ENCODE data around the gene MATN4.

The MATN4 gene

DNA sequence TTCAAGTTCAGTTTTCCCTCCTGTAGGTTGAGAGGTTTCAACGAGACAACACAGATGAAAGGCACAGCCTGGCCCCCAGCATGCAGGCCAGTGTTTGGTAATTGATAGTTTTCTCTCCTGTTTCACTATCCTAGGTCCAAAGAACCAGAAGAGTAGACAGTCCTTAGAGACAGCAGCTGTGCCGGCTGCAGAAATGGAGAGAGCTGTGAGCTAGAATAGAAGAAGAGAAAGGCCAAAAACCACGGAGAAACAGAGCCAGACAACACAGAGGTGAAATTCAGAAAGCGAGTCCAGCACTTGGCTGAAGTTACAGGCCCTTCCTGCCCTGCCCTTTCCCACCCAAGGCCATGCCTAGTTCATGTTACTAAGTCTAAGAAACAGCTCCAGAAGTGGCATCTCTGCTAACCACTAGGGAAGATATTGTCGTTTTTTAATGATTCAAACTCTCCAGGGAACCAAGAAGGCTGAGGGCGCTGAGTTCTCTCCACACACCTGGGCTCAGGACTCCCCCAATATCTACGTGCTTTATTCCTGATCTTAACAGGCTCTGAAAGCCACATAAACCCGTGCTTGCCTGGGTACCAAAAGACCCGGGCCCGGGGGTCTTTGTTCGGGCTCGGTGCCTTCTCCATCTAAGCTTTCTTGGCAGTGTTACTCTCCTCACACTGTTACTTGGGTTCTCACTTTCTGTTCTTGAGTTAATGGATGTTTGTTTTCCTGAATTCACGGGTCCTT lies 18.0 kb downstream of the MATN4 start:
- no peak for DNase-seq (ENCODE audit: low read depth)

GRCh38 chr20:45288860-45289259 lies 19.2 kb downstream of the MATN4 start:
- DNase-seq (ENCODE audit: low read depth), result no peak

DNA sequence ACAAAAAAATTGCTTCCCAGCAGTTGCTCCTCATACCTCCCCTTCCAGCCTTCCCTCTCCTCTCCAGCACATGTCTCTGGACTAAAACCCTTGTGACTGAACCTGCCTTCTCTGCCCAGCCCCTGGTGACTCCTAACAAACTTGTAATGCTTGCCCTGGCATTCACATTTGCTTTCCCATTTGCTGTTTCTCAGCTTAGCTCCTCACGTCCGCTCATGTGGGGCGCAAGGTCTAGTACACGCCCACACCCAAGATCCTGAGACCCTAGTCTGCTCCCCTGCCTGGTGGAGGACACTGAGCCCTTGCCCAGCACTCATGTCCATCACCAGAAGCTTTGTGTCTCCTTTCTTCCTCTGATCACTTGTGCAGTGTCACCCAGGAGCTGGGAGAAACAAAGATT lies 19.7 kb downstream of the MATN4 start:
- DNase-seq (ENCODE audit: low read depth), result no peak

GRCh38 chr20:45283551-45284057 lies 24.5 kb downstream of the MATN4 start:
- DNase-seq (ENCODE audit: low read depth), result no peak

- no peak for DNase-seq (ENCODE audit: low read depth)
Observed at GRCh38 chr20:45282700-45283550, 25.2 kb downstream of the MATN4 start.

DNA sequence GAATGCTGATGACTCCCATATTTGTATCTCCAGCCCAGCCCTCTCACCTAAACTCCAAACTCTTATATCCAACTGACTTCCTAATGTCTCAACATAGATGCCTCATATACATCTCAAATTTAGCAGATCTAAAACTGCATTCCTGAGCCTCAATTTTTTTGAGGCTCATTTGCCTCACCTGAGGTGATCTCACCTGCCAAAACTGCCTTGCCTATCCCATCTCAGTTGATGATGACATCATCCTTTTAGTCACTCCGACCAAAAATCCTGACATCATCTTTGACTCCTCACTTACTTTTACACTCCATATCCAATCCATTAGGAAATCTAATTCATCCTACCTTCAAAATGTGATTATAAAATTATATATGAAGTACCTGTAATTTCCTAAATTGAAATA lies 28.1 kb downstream of the MATN4 start:
- DNase-seq (ENCODE audit: low read depth), result no peak

GRCh38 chr20:45275338-45275737 lies 32.8 kb downstream of the MATN4 start:
- no peak for DNase-seq (ENCODE audit: low read depth)

DNA sequence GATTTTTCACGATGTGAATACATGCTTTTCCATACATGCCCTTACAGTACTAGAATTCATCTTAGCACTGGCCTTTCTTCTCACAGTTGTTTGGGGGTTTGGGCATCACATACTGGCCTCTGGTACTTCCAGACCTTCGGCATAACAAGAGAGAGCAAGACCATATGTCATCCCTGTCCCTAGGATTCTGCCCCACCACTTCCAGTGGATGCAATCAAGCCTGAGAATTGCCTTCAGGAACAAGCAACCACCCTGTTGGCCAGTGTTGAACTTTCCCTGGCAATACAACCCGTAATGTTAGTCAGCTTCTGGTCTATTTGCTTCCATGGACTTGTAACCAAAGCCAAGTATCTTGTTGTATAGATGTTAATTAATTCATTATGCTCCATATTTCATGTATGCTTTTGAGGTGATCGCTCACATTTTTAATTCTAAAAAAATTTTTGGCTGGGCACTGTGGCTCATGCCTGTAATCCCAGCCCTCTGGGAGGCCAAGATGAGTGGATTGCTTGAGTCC lies 38.3 kb downstream of the MATN4 start:
- no peak for DNase-seq (ENCODE audit: low read depth)

GRCh38 chr20:45269056-45269455 lies 39.0 kb downstream of the MATN4 start:
- no peak for DNase-seq (ENCODE audit: low read depth)

DNA sequence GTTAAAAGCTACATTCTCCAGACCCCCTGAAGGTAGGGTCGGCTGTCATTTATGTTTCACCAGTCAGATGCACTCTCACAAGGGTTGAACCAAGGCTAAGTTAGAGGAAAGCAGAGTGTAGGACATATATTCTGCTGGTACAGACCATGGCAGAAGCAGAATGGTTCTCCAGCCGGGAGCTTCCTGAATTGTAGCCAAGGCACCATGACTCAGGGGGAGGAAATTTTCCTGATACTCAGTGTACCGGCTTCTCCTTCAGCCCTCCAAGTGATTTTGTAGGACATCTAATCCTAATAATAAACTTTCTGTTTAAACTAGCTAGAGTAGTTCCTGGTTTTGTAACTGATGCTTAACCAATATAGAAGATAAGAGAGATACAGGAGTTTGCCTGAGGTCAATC lies 39.6 kb downstream of the MATN4 start:
- no peak for DNase-seq (ENCODE audit: low read depth)

GRCh38 chr20:45266977-45267376 lies 41.1 kb downstream of the MATN4 start:
- DNase-seq (ENCODE audit: low read depth), result no peak

DNA sequence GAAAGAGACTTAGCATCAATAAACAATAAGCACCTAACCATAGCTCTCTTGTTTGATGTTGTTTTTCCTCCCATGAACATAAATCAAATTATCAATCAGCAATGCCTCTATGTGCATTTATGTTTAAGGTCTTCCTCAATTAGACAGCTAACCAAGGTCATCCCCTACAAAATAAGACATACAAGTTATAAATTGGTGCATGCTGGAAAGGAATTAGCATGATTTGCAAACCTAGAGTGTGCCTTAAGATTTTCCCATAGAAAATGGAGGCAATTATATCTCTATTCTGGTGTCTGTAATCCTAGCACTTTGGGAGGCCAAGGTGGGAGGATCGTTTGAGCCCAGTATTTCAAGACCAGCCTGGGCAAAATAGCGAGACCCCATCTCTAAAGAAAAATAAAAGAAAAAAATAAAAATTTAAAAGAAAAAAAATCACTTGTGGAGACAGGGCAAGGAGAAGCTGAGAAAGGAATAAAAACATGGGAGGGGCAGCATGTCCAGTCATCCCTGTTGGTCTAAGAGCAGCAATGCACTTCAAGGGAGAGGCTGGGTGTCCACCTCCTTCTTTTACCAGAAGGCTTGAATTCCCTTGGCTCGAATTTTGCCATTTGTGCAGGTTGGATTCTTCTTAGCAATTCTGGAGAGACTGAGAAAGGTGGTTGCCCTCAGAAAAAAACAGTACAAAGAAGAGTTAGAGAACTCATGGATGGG lies 44.4 kb downstream of the MATN4 start:
- no peak for DNase-seq (ENCODE audit: low read depth)

DNA sequence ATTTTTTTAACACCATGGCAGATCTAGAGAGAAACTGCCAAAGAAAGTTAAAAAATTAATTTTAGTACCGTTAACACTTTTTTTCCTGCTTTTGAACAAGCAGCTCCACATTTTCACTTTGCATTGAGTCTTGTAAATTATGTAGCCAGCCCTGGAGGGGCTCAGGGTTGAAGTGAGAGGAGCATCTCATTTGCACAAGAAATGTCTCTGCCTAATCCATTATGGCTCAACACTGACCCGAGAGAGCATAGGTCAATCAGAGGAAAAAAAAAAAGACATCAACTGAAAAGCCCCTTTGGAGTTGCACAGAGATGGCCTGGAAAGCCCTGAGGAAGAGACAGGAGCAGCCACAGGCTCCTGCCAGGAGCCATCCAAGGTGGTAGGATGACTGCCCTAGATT lies 49.4 kb downstream of the MATN4 start:
- DNase-seq (ENCODE audit: low read depth), result no peak

GRCh38 chr20:45258259-45258658 lies 49.8 kb downstream of the MATN4 start:
- DNase-seq (ENCODE audit: low read depth), result no peak

DNA sequence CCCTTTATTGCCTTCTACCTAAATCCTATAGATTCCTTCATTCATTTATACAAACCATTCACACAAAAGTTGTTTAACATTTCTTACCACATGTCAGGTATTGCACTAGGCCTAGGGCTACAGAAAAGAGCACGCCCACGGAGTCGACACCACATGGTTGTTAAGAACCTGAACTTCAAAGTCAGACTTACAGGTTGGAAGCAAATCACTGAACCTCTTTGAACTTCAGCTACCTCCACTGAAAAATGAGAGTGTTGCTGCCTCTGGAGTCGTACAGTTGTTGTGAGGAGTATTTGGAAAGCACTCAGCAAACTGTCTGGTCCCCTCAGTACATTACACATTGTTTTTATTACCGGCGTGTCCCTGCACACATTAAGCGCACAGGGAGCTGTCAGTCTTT lies 50.4 kb downstream of the MATN4 start:
- no peak for DNase-seq (ENCODE audit: low read depth)

- no peak for DNase-seq (ENCODE audit: low read depth)
Observed at GRCh38 chr20:45257161-45257560, 50.9 kb downstream of the MATN4 start.

GRCh38 chr20:45254383-45255262 lies 53.5 kb downstream of the MATN4 start, which contains the start of gene SLPI:
SLPI (minus strand) TSS chr20:45254564; CDS start chr20:45254543, 21 bp downstream.
- DNase-seq (ENCODE audit: low read depth), result no peak

- DNase-seq (ENCODE audit: low read depth), result no peak
Observed at GRCh38 chr20:45253261-45253660, 54.8 kb downstream of the MATN4 start.

DNA sequence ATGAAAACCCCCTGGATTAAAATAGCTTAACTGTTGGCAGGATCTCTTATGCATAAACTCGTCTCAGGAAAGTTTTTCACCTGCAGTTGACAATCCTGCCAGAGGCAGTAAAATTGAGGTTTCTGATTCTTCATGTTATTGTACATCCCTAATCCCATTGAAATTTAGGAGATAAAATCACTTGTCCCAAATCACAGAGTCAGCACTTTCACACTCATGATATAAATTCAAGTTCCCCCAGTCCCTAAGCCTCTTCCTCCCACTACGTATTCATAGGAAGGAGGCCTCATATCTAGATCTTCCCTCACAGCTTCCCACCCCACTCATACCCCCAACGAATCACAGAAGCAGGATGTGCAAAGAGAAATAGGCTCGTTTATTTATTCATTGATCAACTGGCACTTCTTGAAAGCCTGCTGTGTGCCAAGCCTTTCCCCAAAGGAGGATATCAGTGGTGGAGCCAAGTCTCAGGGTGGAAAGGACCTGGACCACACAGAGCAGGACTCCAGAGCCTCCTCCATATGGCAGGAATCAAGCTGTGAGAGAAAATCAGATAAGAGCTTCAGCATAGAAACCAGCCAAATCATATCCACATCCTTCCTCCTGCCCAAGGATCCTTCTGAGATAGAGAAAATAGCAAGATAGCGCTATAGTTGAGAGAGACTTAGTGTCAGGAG lies 56.1 kb downstream of the MATN4 start:
- no peak for DNase-seq (ENCODE audit: low read depth)

- DNase-seq (ENCODE audit: low read depth), result no peak
Observed at GRCh38 chr20:45248609-45249008, 59.5 kb downstream of the MATN4 start.

GRCh38 chr20:45247865-45248264 lies 60.2 kb downstream of the MATN4 start:
- no peak for DNase-seq (ENCODE audit: low read depth)
